Neural crest cell (in vitro differentiated cells): Measurements from ENCODE around the gene IARS2. TPM values are rescaled to one million over a fixed set of nuclear protein-coding genes. Genes with fewer than 3 reads are reported as not detected.

ENCODE experiments used
- DNase-seq: peaks from one replicate; pipeline ENCODE4 v3.0.0; 2021; ENCODE audit warnings: low read depth, mixed read lengths, low spot score
- H3K27ac Mint-ChIP-seq: one replicate; pipeline ENCODE4 v1.8.0; 2021; ENCODE audit warnings: mild to moderate bottlenecking, mixed read lengths; ENCODE audit not compliant: unreplicated experiment
- H3K27me3 Mint-ChIP-seq: 2 replicates; pipeline ENCODE4 v1.8.0; 2021; ENCODE audit warnings: low read depth, mild to moderate bottlenecking, mixed read lengths
- H3K36me3 Mint-ChIP-seq: 2 replicates; pipeline ENCODE4 v1.8.0; 2021; ENCODE audit warnings: low read depth, mild to moderate bottlenecking, mixed read lengths
- H3K4me1 Mint-ChIP-seq: 2 replicates; pipeline ENCODE4 v1.8.0; 2021; ENCODE audit warnings: mixed read lengths
- H3K4me3 Mint-ChIP-seq: one replicate; pipeline ENCODE4 v1.8.0; 2021; ENCODE audit warnings: mild to moderate bottlenecking, mixed read lengths
- H3K9me3 Mint-ChIP-seq: 2 replicates; pipeline ENCODE4 v1.8.0; 2021; ENCODE audit warnings: mixed read lengths
- CTCF ChIP-seq: fragments of 200-600 bp; sonication (generic); conservative IDR thresholded peaks from 2 replicates; pipeline ENCODE4 v1.5.0; 2021; ENCODE audit warnings: antibody characterized with exemption, mild to moderate bottlenecking
- long read RNA-seq: library from polyadenylated mRNA; unstranded; transcript quantifications from one replicate; pipeline ENCODE4 v2.0.0, GENCODE V29; 2020
- total RNA-seq: library from RNA; stranded (reverse); gene quantifications from 2 replicates; pipeline ENCODE4 v1.2.1, GENCODE V29; 2021

Gene IARS2
- 65.1 and 66.9 TPM in 2 replicates for total RNA-seq
- long read RNA-seq, transcript IARS2-201 (23 exons, 3,560 nt) = major isoform, 206 of 236 reads
- long read RNA-seq, partial matches to known transcripts = 19 of 236 reads
- long read RNA-seq, other reads (novel, unspliced or antisense) = 11 of 236 reads

GRCh38 chr1:220094016-220094911, at the start of gene IARS2:
Gene IARS2 (plus strand): TSS chr1:220094132. CDS start chr1:220094217, 85 bp downstream.
- H3K9me3 Mint-ChIP-seq = no peaks in the 10 kb centered on the region
- peak within 1 kb of the TSS; percentile 75 for H3K4me3 Mint-ChIP-seq
- no peak within 1 kb of the TSS for H3K27ac Mint-ChIP-seq
- peak; percentile 75 for DNase-seq
- peaks cover 4% of the 10 kb centered on the region for H3K27me3 Mint-ChIP-seq
- peaks cover 19% of the 10 kb centered on the region for H3K4me1 Mint-ChIP-seq
- peaks cover 13% of the 10 kb centered on the region for H3K36me3 Mint-ChIP-seq
- TF ChIP-seq CTCF = no peak

- Mint-ChIP-seq H3K4me1 (peaks cover 23% of the 10 kb centered on the region), H3K27ac (no peak overlapping the region), H3K4me3 (peak overlapping the region; percentile 95), H3K27me3 (no peaks in the 10 kb centered on the region), H3K36me3 (no peaks in the 10 kb centered on the region), H3K9me3 (no peaks in the 10 kb centered on the region)
- DNase-seq = no peak
- no peak for TF ChIP-seq CTCF
These were observed 49.1 kb upstream of the IARS2 start for GRCh38 chr1:220044678-220045355.

GRCh38 chr1:220045356-220046051, 48.4 kb upstream of the IARS2 start:
- TF ChIP-seq CTCF = no peak
- H3K36me3 Mint-ChIP-seq = no peaks in the 10 kb centered on the region
- H3K27me3 Mint-ChIP-seq = no peaks in the 10 kb centered on the region
- peak overlapping the region; percentile 92 for H3K27ac Mint-ChIP-seq
- peaks cover 23% of the 10 kb centered on the region for H3K4me1 Mint-ChIP-seq
- no peaks in the 10 kb centered on the region for H3K9me3 Mint-ChIP-seq
- H3K4me3 Mint-ChIP-seq = peak overlapping the region; percentile 95
- no peak for DNase-seq

- H3K4me3 Mint-ChIP-seq = peak within 1 kb of the TSS; percentile 95
- peak within 1 kb of the TSS; percentile 92 for H3K27ac Mint-ChIP-seq
- DNase-seq = peak; percentile 86
- TF ChIP-seq CTCF = peak; percentile 73
- no peaks in the 10 kb centered on the region for H3K9me3 Mint-ChIP-seq
- no peaks in the 10 kb centered on the region for H3K27me3 Mint-ChIP-seq
- H3K4me1 Mint-ChIP-seq = peaks cover 23% of the 10 kb centered on the region
- no peaks in the 10 kb centered on the region for H3K36me3 Mint-ChIP-seq
These were observed 47.6 kb upstream of the IARS2 start, which contains the start of gene EPRS1 for GRCh38 chr1:220046052-220046930. Gene EPRS1 (minus strand): TSS chr1:220046505. CDS start chr1:220046388, 117 bp downstream.
